RWPE1 (cell line): Measurements from ENCODE around the gene BHLHA9.
"Not testable (repeated sequence)": the region's sequence is repeated elsewhere in the genome, so short reads cannot be mapped to it uniquely, and the experiment has no call there.

Experiments
- CTCF ChIA-PET: fragments of 350-600 bp; sonication (Branson Sonifier 250); formaldehyde crosslinking; extraction: SDS; loops from one replicate; lab custom pipeline; 2021; lab: Yijun Ruan, JAX
- POLR2A ChIA-PET: fragments of 400-600 bp; formaldehyde crosslinking; extraction: SDS; loops from one replicate; lab custom pipeline; 2020; ENCODE audit warnings: antibody characterized with exemption; ENCODE audit not compliant: low non-redundant PET; lab: Yijun Ruan, JAX
- DNase-seq: peaks from one replicate; pipeline ENCODE4 v3.0.0; 2012; ENCODE audit warnings: low spot score
- H3K27ac ChIP-seq: fragments of 450-650 bp; 2 replicates; pipeline ENCODE4 v1.5.1; 2017
- CTCF ChIP-seq: fragments of 450-650 bp; conservative IDR thresholded peaks from 2 replicates; pipeline ENCODE4 v1.5.1; 2017; ENCODE audit warnings: low read depth, mild to moderate bottlenecking

BHLHA9 gene

GRCh38 chr17:1232331-1232730 lies 37.9 kb upstream of the BHLHA9 start:
- ChIA-PET CTCF (no interaction called here), POLR2A (interaction anchor here (0.6 kb wide), 1 partner anchor 31 kb away, joined by 4 read pairs; no protein-coding TSS in a partner anchor)
- DNase-seq = no peak
- H3K27ac ChIP-seq = no peak overlapping the region
- TF ChIP-seq CTCF = no peak

GRCh38 chr17:1232786-1233185 lies 37.5 kb upstream of the BHLHA9 start:
- H3K27ac ChIP-seq = no peak overlapping the region
- POLR2A ChIA-PET = interaction anchor here (0.6 kb wide), 1 partner anchor 30 kb away, joined by 4 read pairs; no protein-coding TSS in a partner anchor
- TF ChIP-seq CTCF = no peak
- CTCF ChIA-PET = no interaction called here
- no peak for DNase-seq

GRCh38 chr17:1234455-1234854 lies 35.8 kb upstream of the BHLHA9 start:
- no peak overlapping the region for H3K27ac ChIP-seq
- TF ChIP-seq CTCF = no peak
- no peak for DNase-seq
- CTCF ChIA-PET = interaction anchor here (0.6 kb wide), 1 partner anchor 146 kb away, joined by 3 read pairs; no protein-coding TSS in a partner anchor
- POLR2A ChIA-PET = no interaction called here

- ChIA-PET CTCF (no interaction called here), POLR2A (no interaction called here)
- H3K27ac ChIP-seq = no peak overlapping the region
- no peak for TF ChIP-seq CTCF
- no peak for DNase-seq
Measured at GRCh38 chr17:1237471-1237870, 32.8 kb upstream of the BHLHA9 start.

- CTCF ChIA-PET = interaction anchor here (0.7 kb wide), 1 partner anchor 9 kb away, joined by 3 read pairs; no protein-coding TSS in a partner anchor
- no peak overlapping the region for H3K27ac ChIP-seq
- TF ChIP-seq CTCF = no peak
- POLR2A ChIA-PET = no interaction called here
- no peak for DNase-seq
Measured at GRCh38 chr17:1239210-1239609, 31.0 kb upstream of the BHLHA9 start.

GRCh38 chr17:1240426-1240825 lies 29.8 kb upstream of the BHLHA9 start:
- CTCF ChIA-PET, DNase-seq, H3K27ac ChIP-seq, POLR2A ChIA-PET: not testable (repeated sequence)

GRCh38 chr17:1241929-1242328 lies 28.3 kb upstream of the BHLHA9 start:
- CTCF ChIA-PET = no interaction called here
- H3K27ac ChIP-seq = no peak overlapping the region
- no peak for DNase-seq
- POLR2A ChIA-PET = no interaction called here
- no peak for TF ChIP-seq CTCF
